Erythroblast (primary cell): ENCODE measurements around the gene MTCP1.

Experiments used
- GATA1 ChIP-seq: IDR thresholded peaks from 2 replicates; pipeline ENCODE4 v1.6.1; 2011; ENCODE audit warnings: low read depth, mild to moderate bottlenecking, control low read depth, low read length, moderate library complexity
- POLR2A ChIP-seq: IDR thresholded peaks from 2 replicates; pipeline ENCODE4 v1.6.1; 2011; ENCODE audit warnings: mild to moderate bottlenecking, low read length

DNA sequence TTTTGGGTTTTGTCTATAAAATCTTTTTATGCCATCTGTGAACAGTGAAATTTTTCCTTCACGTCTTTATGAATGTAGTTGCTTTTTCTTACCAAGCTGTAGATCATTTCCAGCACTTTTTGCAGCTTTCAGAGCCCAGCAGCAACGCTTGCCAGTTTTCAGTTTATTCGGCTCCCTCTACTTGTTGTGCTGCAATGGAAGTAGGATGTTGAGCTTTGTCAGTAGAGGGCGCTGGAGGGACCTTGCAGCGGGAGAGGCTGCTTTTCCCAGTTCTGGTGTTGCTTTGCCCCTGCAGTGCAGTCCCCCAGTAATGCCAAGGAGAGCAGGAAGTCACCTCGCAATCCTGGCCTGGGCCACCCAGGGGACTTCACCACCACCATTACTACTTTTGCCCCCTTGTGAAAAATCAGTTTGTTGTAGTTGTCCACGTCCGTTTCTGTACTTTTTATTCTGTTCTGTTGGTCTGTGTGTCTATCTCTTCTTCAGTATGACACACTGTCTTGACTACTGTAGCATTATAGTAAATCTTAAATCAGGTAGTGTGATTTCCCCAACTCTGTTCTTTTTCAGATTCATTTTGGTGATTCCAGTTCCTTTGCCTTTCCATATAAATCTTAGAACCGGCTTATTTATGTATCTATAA, 21.8 kb downstream of the MTCP1 start:
- TF ChIP-seq POLR2A (no peak), GATA1 (no peak)
